ENCODE data around the gene KLK14. TPM values are rescaled to one million over a fixed set of nuclear protein-coding genes. Genes with fewer than 3 reads are reported as not detected.

Gene KLK14, protein sequence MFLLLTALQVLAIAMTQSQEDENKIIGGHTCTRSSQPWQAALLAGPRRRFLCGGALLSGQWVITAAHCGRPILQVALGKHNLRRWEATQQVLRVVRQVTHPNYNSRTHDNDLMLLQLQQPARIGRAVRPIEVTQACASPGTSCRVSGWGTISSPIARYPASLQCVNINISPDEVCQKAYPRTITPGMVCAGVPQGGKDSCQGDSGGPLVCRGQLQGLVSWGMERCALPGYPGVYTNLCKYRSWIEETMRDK
- 0.44 TPM for polyA plus RNA-seq (2013, experiment 1 of 4)
- 0.25 TPM for polyA plus RNA-seq (2013, experiment 2 of 4)
- polyA plus RNA-seq (2013, experiment 3 of 4), result not detected
- 0.28 TPM for polyA plus RNA-seq (2013, experiment 4 of 4)

DNA sequence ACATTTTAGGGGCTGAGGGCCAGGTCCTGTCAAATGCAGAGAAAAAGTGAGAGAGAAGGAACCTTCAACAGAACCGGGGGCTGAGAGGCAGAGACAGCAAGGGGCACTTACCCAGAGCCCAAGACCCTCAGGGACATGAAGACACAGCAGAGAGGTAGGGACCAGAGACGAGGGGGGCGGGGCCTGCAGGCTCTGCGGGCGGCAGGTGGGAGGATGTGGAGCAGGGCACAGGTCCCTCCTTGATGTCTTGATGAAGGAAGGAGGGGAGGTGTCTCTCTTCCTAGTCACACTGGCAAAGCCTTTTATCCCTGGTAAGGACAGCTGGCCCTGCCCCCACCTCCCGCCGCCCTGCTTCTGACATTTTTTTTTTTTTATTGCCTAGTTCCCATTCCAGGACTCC, at the start of gene KLK14:
Gene KLK14, minus strand, starts transcription at position 277 of the 400 bp plus-strand sequence. Its CDS starts 273 bp downstream, at position 4.
- WGBS, 2 experiments, result 53 to 56% methylated on average over 7 of the region's 7 CpGs
- H3K9me3 ChIP-seq (ENCODE audit: control insufficient read depth, low read length), result no peaks in the 10 kb centered on the region
- no peaks in the 10 kb centered on the region for H3K4me1 ChIP-seq (ENCODE audit: control insufficient read depth, insufficient read depth, low read length)
- H3K36me3 ChIP-seq (ENCODE audit: control insufficient read depth, insufficient read depth, low read length), result no peaks in the 10 kb centered on the region
- H3K4me3 ChIP-seq (ENCODE audit: insufficient read depth, low read depth, low read length), result no peak within 1 kb of the TSS
- H3K27me3 ChIP-seq (ENCODE audit: control insufficient read depth, insufficient read depth, low read length, poor library complexity, severe bottlenecking), result no peaks in the 10 kb centered on the region
- no peak within 1 kb of the TSS for H3K27ac ChIP-seq (ENCODE audit: insufficient read depth, low read depth, low read length, poor library complexity, severe bottlenecking)

DNA sequence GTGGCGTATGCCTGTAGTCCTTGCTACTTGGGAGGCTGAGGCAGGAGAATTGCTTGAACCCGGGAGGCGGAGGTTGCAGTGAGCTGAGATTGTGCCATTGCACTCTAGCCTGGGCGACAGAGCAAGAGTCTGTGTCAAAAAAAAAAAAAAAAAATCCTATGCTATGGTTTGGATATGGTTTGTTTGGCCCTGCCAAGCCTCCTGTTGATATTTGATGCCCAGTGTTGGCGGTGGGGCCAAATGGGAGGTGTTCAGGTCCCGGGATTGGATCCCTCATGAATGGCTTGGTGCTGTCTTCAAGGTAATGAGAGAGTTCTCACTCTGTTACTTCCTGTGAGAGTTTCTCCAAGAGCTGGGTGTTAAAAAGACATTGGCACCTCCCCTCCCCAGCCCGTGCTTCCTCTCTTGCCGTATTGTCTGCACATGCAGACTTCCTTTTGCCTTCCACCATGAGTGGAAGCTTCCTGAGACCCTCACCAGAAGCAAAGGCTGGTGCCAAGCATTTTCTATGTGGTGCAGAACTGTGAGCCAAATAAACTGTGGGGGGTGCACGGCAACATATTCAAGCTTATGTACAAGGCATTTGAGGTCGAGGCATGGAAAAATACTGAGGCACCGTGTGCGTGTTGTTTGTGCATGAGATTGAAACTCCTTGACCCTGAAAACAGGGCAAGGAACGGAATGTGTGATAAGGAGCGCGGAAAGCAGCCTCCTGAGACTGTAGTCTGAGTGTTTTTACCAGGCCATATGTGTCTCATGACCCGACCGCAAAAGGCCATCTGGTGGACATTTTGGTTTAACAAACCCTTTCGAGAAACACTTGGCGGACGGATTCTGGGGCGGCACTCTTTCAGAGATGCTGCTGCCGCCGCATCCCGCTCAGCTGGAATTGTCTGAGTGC, 49.3 kb upstream of the KLK14 start:
- Histone ChIP-seq H3K36me3 (ENCODE audit: control insufficient read depth, insufficient read depth, low read length) (no peaks in the 10 kb centered on the region), H3K27me3 (ENCODE audit: control insufficient read depth, insufficient read depth, low read length, poor library complexity, severe bottlenecking) (no peaks in the 10 kb centered on the region), H3K4me3 (ENCODE audit: insufficient read depth, low read depth, low read length) (no peak overlapping the region), H3K9me3 (ENCODE audit: control insufficient read depth, low read length) (no peaks in the 10 kb centered on the region), H3K27ac (ENCODE audit: insufficient read depth, low read depth, low read length, poor library complexity, severe bottlenecking) (no peak overlapping the region), H3K4me1 (ENCODE audit: control insufficient read depth, insufficient read depth, low read length) (no peaks in the 10 kb centered on the region)
- 90 to 91% methylated on average over 24 of the region's 24 CpGs for WGBS, 2 experiments

DNA sequence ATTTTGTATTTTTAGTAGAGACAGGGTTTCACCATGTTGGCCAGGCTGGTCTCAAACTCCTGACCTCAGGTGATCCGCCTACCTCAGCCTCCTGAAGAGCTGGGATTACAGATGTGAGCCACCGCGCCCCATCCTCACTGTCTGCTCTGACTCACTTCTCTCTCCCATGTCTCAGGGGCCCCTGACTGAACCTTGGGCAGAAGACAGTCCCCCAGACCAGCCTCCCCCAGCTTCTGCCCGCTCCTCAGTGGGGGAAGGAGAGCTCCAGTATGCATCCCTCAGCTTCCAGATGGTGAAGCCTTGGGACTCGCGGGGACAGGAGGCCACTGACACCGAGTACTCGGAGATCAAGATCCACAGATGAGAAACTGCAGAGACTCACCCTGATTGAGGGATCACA, 47.0 kb upstream of the KLK14 start:
- H3K9me3 ChIP-seq (ENCODE audit: control insufficient read depth, low read length), result no peaks in the 10 kb centered on the region
- 91% methylated on average over 8 of the region's 8 CpGs for WGBS, 2 experiments
- no peaks in the 10 kb centered on the region for H3K4me1 ChIP-seq (ENCODE audit: control insufficient read depth, insufficient read depth, low read length)
- H3K4me3 ChIP-seq (ENCODE audit: insufficient read depth, low read depth, low read length), result no peak overlapping the region
- no peaks in the 10 kb centered on the region for H3K36me3 ChIP-seq (ENCODE audit: control insufficient read depth, insufficient read depth, low read length)
- no peaks in the 10 kb centered on the region for H3K27me3 ChIP-seq (ENCODE audit: control insufficient read depth, insufficient read depth, low read length, poor library complexity, severe bottlenecking)
- H3K27ac ChIP-seq (ENCODE audit: insufficient read depth, low read depth, low read length, poor library complexity, severe bottlenecking), result no peak overlapping the region

GRCh38 chr19:51128227-51128626, 45.5 kb upstream of the KLK14 start:
- H3K4me3 ChIP-seq (ENCODE audit: insufficient read depth, low read depth, low read length), result no peak overlapping the region
- no peaks in the 10 kb centered on the region for H3K9me3 ChIP-seq (ENCODE audit: control insufficient read depth, low read length)
- no peaks in the 10 kb centered on the region for H3K4me1 ChIP-seq (ENCODE audit: control insufficient read depth, insufficient read depth, low read length)
- H3K27ac ChIP-seq (ENCODE audit: insufficient read depth, low read depth, low read length, poor library complexity, severe bottlenecking), result no peak overlapping the region
- H3K36me3 ChIP-seq (ENCODE audit: control insufficient read depth, insufficient read depth, low read length), result no peaks in the 10 kb centered on the region
- 91 to 94% methylated on average over 7 of the region's 7 CpGs for WGBS, 2 experiments
- H3K27me3 ChIP-seq (ENCODE audit: control insufficient read depth, insufficient read depth, low read length, poor library complexity, severe bottlenecking), result no peaks in the 10 kb centered on the region

- 89 to 90% methylated on average over 4 of the region's 4 CpGs for WGBS, 2 experiments
- Histone ChIP-seq H3K27me3 (ENCODE audit: control insufficient read depth, insufficient read depth, low read length, poor library complexity, severe bottlenecking) (no peaks in the 10 kb centered on the region), H3K9me3 (ENCODE audit: control insufficient read depth, low read length) (no peaks in the 10 kb centered on the region), H3K4me1 (ENCODE audit: control insufficient read depth, insufficient read depth, low read length) (no peaks in the 10 kb centered on the region), H3K36me3 (ENCODE audit: control insufficient read depth, insufficient read depth, low read length) (no peaks in the 10 kb centered on the region), H3K4me3 (ENCODE audit: insufficient read depth, low read depth, low read length) (no peak overlapping the region), H3K27ac (ENCODE audit: insufficient read depth, low read depth, low read length, poor library complexity, severe bottlenecking) (no peak overlapping the region)
Measured at GRCh38 chr19:51127755-51128154, 45.1 kb upstream of the KLK14 start.

- H3K27ac ChIP-seq (ENCODE audit: insufficient read depth, low read depth, low read length, poor library complexity, severe bottlenecking), result no peak overlapping the region
- no peaks in the 10 kb centered on the region for H3K27me3 ChIP-seq (ENCODE audit: control insufficient read depth, insufficient read depth, low read length, poor library complexity, severe bottlenecking)
- H3K4me1 ChIP-seq (ENCODE audit: control insufficient read depth, insufficient read depth, low read length), result no peaks in the 10 kb centered on the region
- H3K9me3 ChIP-seq (ENCODE audit: control insufficient read depth, low read length), result no peaks in the 10 kb centered on the region
- no peaks in the 10 kb centered on the region for H3K36me3 ChIP-seq (ENCODE audit: control insufficient read depth, insufficient read depth, low read length)
- H3K4me3 ChIP-seq (ENCODE audit: insufficient read depth, low read depth, low read length), result no peak overlapping the region
- 77 to 85% methylated on average over 6 of the region's 6 CpGs for WGBS, 2 experiments
Measured at GRCh38 chr19:51127032-51127431, 44.3 kb upstream of the KLK14 start.

GRCh38 chr19:51125421-51126075, 42.9 kb upstream of the KLK14 start:
- Histone ChIP-seq H3K9me3 (ENCODE audit: control insufficient read depth, low read length) (no peaks in the 10 kb centered on the region), H3K4me1 (ENCODE audit: control insufficient read depth, insufficient read depth, low read length) (no peaks in the 10 kb centered on the region), H3K27me3 (ENCODE audit: control insufficient read depth, insufficient read depth, low read length, poor library complexity, severe bottlenecking) (no peaks in the 10 kb centered on the region), H3K27ac (ENCODE audit: insufficient read depth, low read depth, low read length, poor library complexity, severe bottlenecking) (no peak overlapping the region), H3K4me3 (ENCODE audit: insufficient read depth, low read depth, low read length) (no peak overlapping the region), H3K36me3 (ENCODE audit: control insufficient read depth, insufficient read depth, low read length) (no peaks in the 10 kb centered on the region)
- WGBS, 2 experiments, result 90 to 93% methylated on average over 16 of the region's 16 CpGs

DNA sequence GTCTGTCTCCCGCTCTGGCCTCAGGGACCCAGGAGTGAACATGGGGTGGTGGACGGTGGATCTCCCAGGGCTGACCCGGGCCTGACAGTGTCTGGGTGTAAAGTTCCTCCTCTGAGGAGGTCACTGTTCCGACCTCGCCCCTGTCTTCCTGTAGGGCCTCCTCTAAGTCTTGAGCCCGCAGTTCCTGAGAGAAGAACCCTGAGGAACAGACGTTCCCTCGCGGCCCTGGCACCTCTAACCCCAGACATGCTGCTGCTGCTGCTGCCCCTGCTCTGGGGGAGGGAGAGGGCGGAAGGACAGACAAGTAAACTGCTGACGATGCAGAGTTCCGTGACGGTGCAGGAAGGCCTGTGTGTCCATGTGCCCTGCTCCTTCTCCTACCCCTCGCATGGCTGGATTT, 42.0 kb upstream of the KLK14 start, which contains the start of gene SIGLEC9:
Gene SIGLEC9, plus strand, starts transcription at position 178 of the 400 bp plus-strand sequence. Its CDS starts 69 bp downstream, at position 247.
- Histone ChIP-seq H3K36me3 (ENCODE audit: control insufficient read depth, insufficient read depth, low read length) (no peaks in the 10 kb centered on the region), H3K27me3 (ENCODE audit: control insufficient read depth, insufficient read depth, low read length, poor library complexity, severe bottlenecking) (no peaks in the 10 kb centered on the region), H3K4me1 (ENCODE audit: control insufficient read depth, insufficient read depth, low read length) (no peaks in the 10 kb centered on the region), H3K9me3 (ENCODE audit: control insufficient read depth, low read length) (no peaks in the 10 kb centered on the region), H3K4me3 (ENCODE audit: insufficient read depth, low read depth, low read length) (no peak within 1 kb of the TSS), H3K27ac (ENCODE audit: insufficient read depth, low read depth, low read length, poor library complexity, severe bottlenecking) (no peak within 1 kb of the TSS)
- WGBS, 2 experiments, result 90 to 92% methylated on average over 14 of the region's 14 CpGs

DNA sequence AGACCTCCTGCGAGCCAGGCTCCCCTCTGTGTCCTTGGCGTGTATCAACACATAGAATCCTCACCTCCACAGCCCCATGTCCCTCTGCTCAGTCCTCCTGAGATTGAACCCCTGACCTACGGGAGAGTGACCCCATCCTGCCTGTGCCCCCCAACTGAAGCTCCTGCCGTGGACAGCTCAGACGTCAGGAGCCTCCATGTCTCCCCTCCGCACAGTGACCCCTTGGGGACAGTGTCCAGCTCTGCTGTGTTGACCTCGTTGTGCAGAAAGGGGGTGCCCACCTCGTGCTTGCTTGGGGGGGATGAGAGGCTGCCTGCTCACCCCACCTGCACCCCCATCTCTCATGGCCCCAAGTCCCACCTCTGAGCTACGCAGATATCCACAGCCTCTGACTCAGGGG, 41.5 kb upstream of the KLK14 start:
- Histone ChIP-seq H3K27ac (ENCODE audit: insufficient read depth, low read depth, low read length, poor library complexity, severe bottlenecking) (no peak overlapping the region), H3K9me3 (ENCODE audit: control insufficient read depth, low read length) (no peaks in the 10 kb centered on the region), H3K4me3 (ENCODE audit: insufficient read depth, low read depth, low read length) (no peak overlapping the region), H3K4me1 (ENCODE audit: control insufficient read depth, insufficient read depth, low read length) (no peaks in the 10 kb centered on the region), H3K36me3 (ENCODE audit: control insufficient read depth, insufficient read depth, low read length) (no peaks in the 10 kb centered on the region), H3K27me3 (ENCODE audit: control insufficient read depth, insufficient read depth, low read length, poor library complexity, severe bottlenecking) (no peaks in the 10 kb centered on the region)
- WGBS, 2 experiments, result 91 to 94% methylated on average over 9 of the region's 9 CpGs

- Histone ChIP-seq H3K36me3 (ENCODE audit: control insufficient read depth, insufficient read depth, low read length) (no peaks in the 10 kb centered on the region), H3K27me3 (ENCODE audit: control insufficient read depth, insufficient read depth, low read length, poor library complexity, severe bottlenecking) (no peaks in the 10 kb centered on the region), H3K4me1 (ENCODE audit: control insufficient read depth, insufficient read depth, low read length) (no peaks in the 10 kb centered on the region), H3K9me3 (ENCODE audit: control insufficient read depth, low read length) (no peaks in the 10 kb centered on the region), H3K4me3 (ENCODE audit: insufficient read depth, low read depth, low read length) (no peak overlapping the region), H3K27ac (ENCODE audit: insufficient read depth, low read depth, low read length, poor library complexity, severe bottlenecking) (no peak overlapping the region)
- 92 to 94% methylated on average over 9 of the region's 9 CpGs for WGBS, 2 experiments
Measured at GRCh38 chr19:51123802-51124201, 41.1 kb upstream of the KLK14 start.

All from ectodermal cell (in vitro differentiated cells).